HL-60 (cell line): ENCODE data around the gene EFCAB14.

ENCODE experiments used
- DNase-seq, 2 experiments: peaks; one replicate each; pipeline ENCODE4 v3.0.0-alpha.2; 2010 to 2020; ENCODE audit warnings: low read depth in 1 of 2, low spot score in 1 of 2
- H3K27ac ChIP-seq: fragments of 250-450 bp; sonication (Bioruptor Pico); replicated peaks from 2 replicates; pipeline ENCODE4 v1.5.1; 2020; ENCODE audit warnings: mild to moderate bottlenecking, moderate library complexity
- H3K27me3 ChIP-seq: fragments of 250-450 bp; sonication (Bioruptor Pico); 2 replicates; pipeline ENCODE4 v1.5.1; 2021; ENCODE audit warnings: mild to moderate bottlenecking, moderate library complexity; ENCODE audit not compliant: insufficient read depth, poor library complexity, severe bottlenecking
- H3K4me3 ChIP-seq: replicated peaks from 2 replicates; pipeline ENCODE4 v1.5.1; 2011; ENCODE audit warnings: mild to moderate bottlenecking, control low read depth, low read length; ENCODE audit not compliant: insufficient read depth
- CTCF ChIP-seq: IDR thresholded peaks from one replicate; pipeline ENCODE4 v1.5.1; 2011; ENCODE audit warnings: low read length, control low read depth, inconsistent platforms; ENCODE audit not compliant: insufficient read depth
- GABPA ChIP-seq: IDR thresholded peaks from 2 replicates; pipeline ENCODE4 v1.6.1; 2012; ENCODE audit warnings: low read depth
- POLR2AphosphoS5 ChIP-seq: IDR thresholded peaks from 2 replicates; pipeline ENCODE4 v1.6.1; 2012; ENCODE audit warnings: low read depth
- REST ChIP-seq: IDR thresholded peaks from 2 replicates; pipeline ENCODE4 v1.6.1; 2012; ENCODE audit warnings: low read depth; ENCODE audit not compliant: insufficient replicate concordance
- SPI1 ChIP-seq: IDR thresholded peaks from 2 replicates; pipeline ENCODE4 v1.6.1; 2012; ENCODE audit warnings: low read depth, mild to moderate bottlenecking, borderline replicate concordance

EFCAB14 gene

GRCh38 chr1:46637444-46638083 lies 81.3 kb downstream of the EFCAB14 start:
- no peak overlapping the region for H3K4me3 ChIP-seq
- DNase-seq, result no peak
- H3K27me3 ChIP-seq, result no peaks in the 10 kb centered on the region
- TF ChIP-seq SPI1 (no peak), REST (no peak), CTCF (no peak), POLR2AphosphoS5 (no peak), GABPA (no peak)
- no peak overlapping the region for H3K27ac ChIP-seq

- Histone ChIP-seq H3K27ac (no peak overlapping the region), H3K27me3 (no peaks in the 10 kb centered on the region), H3K4me3 (no peak overlapping the region)
- DNase-seq, result no peak
- no peak for TF ChIP-seq POLR2AphosphoS5
- TF ChIP-seq REST, result no peak
- TF ChIP-seq SPI1, result no peak
- no peak for TF ChIP-seq CTCF
- TF ChIP-seq GABPA, result no peak
Observed at GRCh38 chr1:46635205-46635604, 83.7 kb downstream of the EFCAB14 start.

- TF ChIP-seq GABPA (no peak), POLR2AphosphoS5 (no peak), CTCF (no peak), SPI1 (no peak), REST (no peak)
- no peaks in the 10 kb centered on the region for H3K27me3 ChIP-seq
- no peak overlapping the region for H3K27ac ChIP-seq
- no peak overlapping the region for H3K4me3 ChIP-seq
- no peak for DNase-seq
Observed at GRCh38 chr1:46630719-46631118, 88.2 kb downstream of the EFCAB14 start.
